ENCODE data around the gene SLC5A5. TPM values are rescaled to one million over a fixed set of nuclear protein-coding genes. Genes with fewer than 3 reads are reported as not detected.

Gene SLC5A5
- total and polyA plus RNA-seq, 10 of the 15 experiments (the other 5 are each of a cell fraction or from before 2014, with no cell fraction given) = 0.02 to 0.08 (median 0.05) TPM; not detected in 3

DNA sequence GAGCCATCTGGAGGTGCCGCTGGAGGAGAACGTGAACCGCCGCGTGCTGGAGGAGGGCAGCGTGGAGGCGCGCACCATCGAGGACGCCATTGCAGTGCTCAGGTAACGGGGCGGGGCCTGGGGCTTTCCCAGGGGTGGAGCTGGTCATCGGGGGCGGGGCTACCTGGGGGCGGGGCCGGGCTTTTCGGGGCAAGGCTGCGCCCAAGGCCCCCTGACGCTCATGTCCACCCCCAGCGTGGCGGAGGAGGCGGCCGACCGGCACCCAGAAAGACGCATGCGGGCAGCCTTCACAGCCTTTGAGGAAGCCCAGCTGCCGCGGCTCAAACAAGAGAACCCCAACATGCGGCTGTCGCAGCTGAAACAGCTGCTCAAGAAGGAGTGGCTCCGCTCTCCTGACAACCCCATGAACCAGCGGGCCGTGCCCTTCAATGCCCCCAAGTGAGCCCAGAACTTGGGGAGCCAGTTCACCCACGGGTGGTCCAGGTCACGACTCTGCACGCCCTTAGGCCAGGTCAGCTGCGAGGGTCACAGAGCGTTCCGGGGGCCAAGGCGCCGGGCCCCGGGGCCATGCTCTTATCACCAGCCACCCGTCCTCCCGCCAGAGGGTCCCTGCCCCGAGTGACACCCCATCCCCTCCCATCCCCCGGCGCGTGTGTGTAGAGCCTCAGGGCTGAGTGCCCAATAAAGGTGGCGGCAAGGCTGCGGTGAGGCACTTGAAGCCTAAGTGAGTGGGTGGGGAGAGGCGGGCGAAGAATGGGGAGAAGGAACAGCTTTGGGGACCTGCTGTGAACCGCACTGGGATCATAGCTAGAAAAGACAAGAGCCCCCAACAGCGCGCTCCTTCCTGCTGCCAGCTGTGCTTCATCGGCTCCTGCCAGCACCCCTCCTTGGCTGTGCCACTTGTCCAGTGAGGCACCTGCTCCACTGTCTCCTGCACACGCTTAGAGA lies 71.8 kb downstream of the SLC5A5 start:
- TF ChIP-seq MLLT1 (IDR thresholded peaks at IDR 0.05) (no peak), NFXL1 (IDR thresholded peaks at IDR 0.05; ENCODE audit: borderline replicate concordance) (no peak), CBX5 (IDR thresholded peaks at IDR 0.05; ENCODE audit: low read depth) (no peak), NRF1 (conservative IDR thresholded peaks at IDR 0.05; ENCODE audit: low read depth, low read length) (no peak), TAF1 (IDR thresholded peaks at IDR 0.05; ENCODE audit: borderline replicate concordance, low read depth, low read length) (no peak), SIX5 (IDR thresholded peaks at IDR 0.05; ENCODE audit: low read depth, low read length, severe bottlenecking) (no peak), FOS (IDR thresholded peaks at IDR 0.05; ENCODE audit: borderline replicate concordance, extremely low read depth, insufficient read length) (no peak), USF1 (IDR thresholded peaks at IDR 0.05; ENCODE audit: borderline replicate concordance, extremely low read length, insufficient read depth, low read depth, low read length) (no peak)
- TF ChIP-seq, protein P1, sequence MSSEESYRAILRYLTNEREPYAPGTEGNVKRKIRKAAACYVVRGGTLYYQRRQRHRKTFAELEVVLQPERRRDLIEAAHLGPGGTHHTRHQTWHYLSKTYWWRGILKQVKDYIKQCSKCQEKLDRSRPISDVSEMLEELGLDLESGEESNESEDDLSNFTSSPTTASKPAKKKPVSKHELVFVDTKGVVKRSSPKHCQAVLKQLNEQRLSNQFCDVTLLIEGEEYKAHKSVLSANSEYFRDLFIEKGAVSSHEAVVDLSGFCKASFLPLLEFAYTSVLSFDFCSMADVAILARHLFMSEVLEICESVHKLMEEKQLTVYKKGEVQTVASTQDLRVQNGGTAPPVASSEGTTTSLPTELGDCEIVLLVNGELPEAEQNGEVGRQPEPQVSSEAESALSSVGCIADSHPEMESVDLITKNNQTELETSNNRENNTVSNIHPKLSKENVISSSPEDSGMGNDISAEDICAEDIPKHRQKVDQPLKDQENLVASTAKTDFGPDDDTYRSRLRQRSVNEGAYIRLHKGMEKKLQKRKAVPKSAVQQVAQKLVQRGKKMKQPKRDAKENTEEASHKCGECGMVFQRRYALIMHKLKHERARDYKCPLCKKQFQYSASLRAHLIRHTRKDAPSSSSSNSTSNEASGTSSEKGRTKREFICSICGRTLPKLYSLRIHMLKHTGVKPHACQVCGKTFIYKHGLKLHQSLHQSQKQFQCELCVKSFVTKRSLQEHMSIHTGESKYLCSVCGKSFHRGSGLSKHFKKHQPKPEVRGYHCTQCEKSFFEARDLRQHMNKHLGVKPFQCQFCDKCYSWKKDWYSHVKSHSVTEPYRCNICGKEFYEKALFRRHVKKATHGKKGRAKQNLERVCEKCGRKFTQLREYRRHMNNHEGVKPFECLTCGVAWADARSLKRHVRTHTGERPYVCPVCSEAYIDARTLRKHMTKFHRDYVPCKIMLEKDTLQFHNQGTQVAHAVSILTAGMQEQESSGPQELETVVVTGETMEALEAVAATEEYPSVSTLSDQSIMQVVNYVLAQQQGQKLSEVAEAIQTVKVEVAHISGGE (CRISPR knock-in tag; IDR thresholded peaks at IDR 0.05) = no peak
- no peak overlapping the region for H3K27ac ChIP-seq (ENCODE audit: control insufficient read depth, insufficient read depth)
- ChIA-PET SMC1A (ENCODE audit: uncharacterized antibody, unreplicated experiment) (no interaction called here), RAD21 (ENCODE audit: unreplicated experiment) (interaction anchor here (1.3 to 1.5 kb wide), 2 partner anchors 11 to 84 kb away, joined by 3 to 5 read pairs; partner anchors contain the start of gene CCDC124), CTCF (interaction anchor here (1.8 to 5.5 kb wide), 2 partner anchors 10 to 52 kb away, joined by 4 to 62 read pairs; no protein-coding TSS in a partner anchor), POLR2A (interaction anchor here (0.6 kb wide), 1 partner anchor 10 kb away, joined by 3 read pairs; no protein-coding TSS in a partner anchor)
- ATAC-seq (no peak), DNase-seq (ENCODE audit: low read depth, low spot score) (no peak), FAIRE-seq (no peak)
- no peaks in the 10 kb centered on the region for H3K9me3 ChIP-seq (replicated peaks; ENCODE audit: control insufficient read depth, insufficient read depth, low read length)
- no peaks in the 10 kb centered on the region for H3K27me3 ChIP-seq (replicated peaks in 1 of 2; ENCODE audit: control insufficient read depth in 2 of 2, insufficient read depth in 2 of 2, low read length in 1 of 2)
- intact Hi-C loops (cut with micrococcal nuclease; ENCODE audit: unreplicated experiment) = no loop called here
- BruUV-seq (replicated peaks) = TSS peak; percentile 92
- WGBS (ENCODE audit: insufficient coverage, insufficient replicate concordance, low lambda C conversion rate, missing lambda C conversion rate) = 93% methylated on average over 36 of the region's 57 CpGs
- no peak overlapping the region for H3K4me3 ChIP-seq
- in situ Hi-C loops (cut with MboI) = loop anchor here (10.0 kb wide), 1 partner anchor 51 kb away; no protein-coding TSS in a partner anchor
- H4K20me1 ChIP-seq (ENCODE audit: control insufficient read depth, insufficient read depth) = no peaks in the 10 kb centered on the region
- no peak overlapping the region for H3K4me2 ChIP-seq (ENCODE audit: control insufficient read depth, insufficient read depth)
- no peaks in the 10 kb centered on the region; a peak in 3 of 4 replicates for H3K36me3 ChIP-seq (ENCODE audit: control insufficient read depth in 2 of 2, insufficient read depth in 2 of 2, low read length in 1 of 2)
- H3K9ac ChIP-seq (ENCODE audit: control insufficient read depth, insufficient read depth, low read length) = no peak overlapping the region
- peaks cover 7% of the 10 kb centered on the region for H3K4me1 ChIP-seq (ENCODE audit: control insufficient read depth, insufficient read depth, low read length)
- no peaks in the 10 kb centered on the region for H3K79me2 ChIP-seq (ENCODE audit: control insufficient read depth, insufficient read depth, low read length)
- no peak overlapping the region for H2AFZ ChIP-seq (ENCODE audit: control insufficient read depth, low read depth, low read length)
